NCI-H774 (cell line): ENCODE measurements around the gene CPN2.

Source experiments
- DNase-seq: peaks from one replicate; lab custom pipeline; 2025; lab: John Stamatoyannopoulos, UW

Gene CPN2

GRCh38 chr3:194352667-194353246 is 1.6 kb upstream of the CPN2 start:
- no peak for DNase-seq

GRCh38 chr3:194351952-194352536 is 916 bp upstream of the CPN2 start:
- no peak for DNase-seq

- no peak for DNase-seq
These were observed 429 bp downstream of the CPN2 start for GRCh38 chr3:194350726-194351071.

GRCh38 chr3:194348354-194348753 is 2.8 kb downstream of the CPN2 start:
- DNase-seq = no peak

- DNase-seq = no peak
These were observed 4.5 kb downstream of the CPN2 start for GRCh38 chr3:194346621-194347020.

GRCh38 chr3:194346035-194346434 is 5.1 kb downstream of the CPN2 start:
- DNase-seq = no peak

GRCh38 chr3:194344012-194344411 is 7.1 kb downstream of the CPN2 start:
- peak; percentile 9 for DNase-seq

GRCh38 chr3:194343561-194343893 is 7.6 kb downstream of the CPN2 start:
- DNase-seq = no peak

GRCh38 chr3:194342861-194343560 is 8.1 kb downstream of the CPN2 start:
- DNase-seq = no peak

- DNase-seq = no peak
These were observed 10.2 kb downstream of the CPN2 start for GRCh38 chr3:194340757-194341400.

- no peak for DNase-seq
These were observed 11.3 kb downstream of the CPN2 start for GRCh38 chr3:194339840-194340239.

GRCh38 chr3:194339356-194339755 is 11.8 kb downstream of the CPN2 start:
- DNase-seq = no peak

- no peak for DNase-seq
These were observed 13.0 kb downstream of the CPN2 start for GRCh38 chr3:194337965-194338753.

GRCh38 chr3:194336601-194337355 is 14.3 kb downstream of the CPN2 start:
- DNase-seq = no peak

GRCh38 chr3:194333981-194334320 is 17.2 kb downstream of the CPN2 start:
- no peak for DNase-seq

- DNase-seq = no peak
These were observed 17.7 kb downstream of the CPN2 start for GRCh38 chr3:194333212-194333980.

- no peak for DNase-seq
These were observed 18.3 kb downstream of the CPN2 start for GRCh38 chr3:194332858-194333211.

GRCh38 chr3:194330579-194330978 is 20.5 kb downstream of the CPN2 start:
- DNase-seq = no peak

GRCh38 chr3:194330160-194330559 is 21.0 kb downstream of the CPN2 start:
- DNase-seq = no peak

- DNase-seq = no peak
These were observed 21.6 kb downstream of the CPN2 start for GRCh38 chr3:194329583-194329965.

- no peak for DNase-seq
These were observed 22.1 kb downstream of the CPN2 start for GRCh38 chr3:194328942-194329582.
